Astrocyte (in vitro differentiated cells and primary cell): Measurements from ENCODE around the gene HERPUD1. TPM values are rescaled to one million over a fixed set of nuclear protein-coding genes. Genes with fewer than 3 reads are reported as not detected.

Experiments used
- DNase-seq: peaks from one replicate; pipeline ENCODE4 v3.0.0-alpha.2; 2010; ENCODE audit warnings: low read depth
- FAIRE-seq: peaks from 2 replicates; lab custom pipeline; 2011; peaks lifted over from hg19 to GRCh38; lab: Jason Lieb, UNC
- H2AFZ ChIP-seq: 2 replicates; pipeline ENCODE4 v1.6.0; 2012; ENCODE audit warnings: low read depth, low read length, inconsistent platforms
- H3K27ac ChIP-seq: 2 replicates; pipeline ENCODE4 v1.5.1; 2011; ENCODE audit warnings: low read depth, low read length, inconsistent platforms
- H3K27me3 ChIP-seq: 2 replicates; pipeline ENCODE4 v1.6.0; 2011; ENCODE audit warnings: low read length, inconsistent platforms; ENCODE audit not compliant: insufficient read depth
- H3K36me3 ChIP-seq: 2 replicates; pipeline ENCODE4 v1.5.1; 2011; ENCODE audit warnings: low read length, inconsistent platforms; ENCODE audit not compliant: insufficient read depth
- H3K4me1 ChIP-seq: 2 replicates; pipeline ENCODE4 v1.5.1; 2011; ENCODE audit warnings: low read length, inconsistent platforms; ENCODE audit not compliant: insufficient read depth
- H3K4me2 ChIP-seq: 2 replicates; pipeline ENCODE4 v1.6.0; 2012; ENCODE audit warnings: low read length, inconsistent platforms
- H3K4me3 ChIP-seq: 2 replicates; pipeline ENCODE4 v1.5.1; 2011; ENCODE audit warnings: low read depth, mild to moderate bottlenecking, low read length, inconsistent platforms; ENCODE audit not compliant: insufficient read depth
- H3K79me2 ChIP-seq: 2 replicates; pipeline ENCODE4 v1.6.0; 2012; ENCODE audit warnings: mild to moderate bottlenecking, low read length, inconsistent platforms; ENCODE audit not compliant: insufficient read depth
- H3K9ac ChIP-seq: 2 replicates; pipeline ENCODE4 v1.6.0; 2012; ENCODE audit warnings: mild to moderate bottlenecking, low read length, inconsistent platforms
- H3K9me3 ChIP-seq: 2 replicates; pipeline ENCODE4 v1.5.1; 2012; ENCODE audit warnings: low read depth, mild to moderate bottlenecking, low read length, inconsistent platforms; ENCODE audit not compliant: insufficient read depth
- H4K20me1 ChIP-seq: 2 replicates; pipeline ENCODE4 v1.6.0; 2012; ENCODE audit warnings: low read length, inconsistent platforms; ENCODE audit not compliant: insufficient read depth
- H3K27ac Mint-ChIP-seq: one replicate; pipeline ENCODE4 v1.8.0; 2021; ENCODE audit warnings: mild to moderate bottlenecking, mixed read lengths; ENCODE audit not compliant: unreplicated experiment
- H3K27me3 Mint-ChIP-seq: one replicate; pipeline ENCODE4 v1.8.0; 2021; ENCODE audit warnings: low read depth, mixed read lengths; ENCODE audit not compliant: unreplicated experiment
- H3K36me3 Mint-ChIP-seq: one replicate; pipeline ENCODE4 v1.8.0; 2021; ENCODE audit warnings: low read depth, mixed read lengths; ENCODE audit not compliant: unreplicated experiment
- H3K4me1 Mint-ChIP-seq: one replicate; pipeline ENCODE4 v1.8.0; 2021; ENCODE audit warnings: low read depth, mixed read lengths; ENCODE audit not compliant: unreplicated experiment
- H3K4me3 Mint-ChIP-seq: one replicate; pipeline ENCODE4 v1.8.0; 2021; ENCODE audit warnings: mild to moderate bottlenecking, moderate library complexity, mixed read lengths; ENCODE audit not compliant: unreplicated experiment
- H3K9me3 Mint-ChIP-seq: one replicate; pipeline ENCODE4 v1.8.0; 2021; ENCODE audit warnings: mild to moderate bottlenecking, mixed read lengths; ENCODE audit not compliant: unreplicated experiment
- EZH2 ChIP-seq: IDR thresholded peaks from 2 replicates; pipeline ENCODE4 v1.6.1; 2012; ENCODE audit warnings: mild to moderate bottlenecking, low read length, inconsistent platforms; ENCODE audit not compliant: insufficient read depth
- total RNA-seq: library from RNA; stranded (reverse); gene quantifications from 2 replicates; pipeline ENCODE4 v1.2.1, GENCODE V29; 2021
- TF ChIP-seq, protein P1 (sequence below): IDR thresholded peaks from 2 replicates; pipeline ENCODE4 v1.5.1; 2011; ENCODE audit warnings: low read depth, mild to moderate bottlenecking, inconsistent platforms, low read length, moderate library complexity; ENCODE audit not compliant: insufficient read depth

HERPUD1 gene
- total RNA-seq, 1 donor from 2014 or later = 234 TPM

DNA sequence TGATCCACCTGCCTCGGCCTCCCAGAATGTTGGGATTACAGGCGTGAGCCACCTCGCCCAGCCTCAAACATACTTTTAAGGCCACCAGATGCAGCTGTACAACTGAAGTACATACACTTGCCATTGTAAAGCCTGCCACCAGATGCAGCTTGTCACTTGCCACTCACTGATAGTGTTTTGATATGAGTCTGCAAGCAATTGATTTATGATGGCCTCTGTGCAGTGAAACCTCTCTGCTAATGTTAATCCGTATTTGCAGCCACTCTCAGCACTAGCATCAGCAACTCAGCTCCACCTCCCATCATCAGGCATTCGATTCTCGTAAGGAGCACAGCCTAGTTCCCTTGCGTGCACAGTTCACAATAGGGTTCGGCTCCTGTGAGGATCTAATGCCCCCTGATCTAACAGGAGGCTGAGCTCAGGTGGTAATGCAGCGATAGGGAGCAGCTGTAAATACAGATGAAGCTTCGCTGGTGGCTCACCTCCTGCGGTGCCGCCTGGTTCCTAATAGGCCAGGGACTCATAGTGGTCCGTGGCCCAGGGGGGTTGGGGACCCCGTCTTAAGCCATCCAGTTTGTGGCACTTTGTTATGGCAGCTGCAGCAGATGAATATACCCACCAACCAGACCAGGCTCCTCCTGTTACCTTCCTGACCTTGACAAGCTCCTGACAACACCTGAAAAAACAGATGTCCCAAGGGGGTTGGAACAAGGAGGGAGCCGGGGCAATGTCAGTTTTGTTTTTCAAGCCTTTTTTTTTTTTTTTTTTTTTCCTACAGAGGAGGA is 1.3 kb upstream of the HERPUD1 start:
- H3K27ac Mint-ChIP-seq = peak overlapping the region; percentile 84
- Histone ChIP-seq H3K27ac (no peak overlapping the region), H3K9me3 (no peaks in the 10 kb centered on the region), H3K36me3 (peaks cover 15% of the 10 kb centered on the region), H3K4me1 (peaks cover 10% of the 10 kb centered on the region), H4K20me1 (peaks cover 34% of the 10 kb centered on the region), H3K4me2 (peak overlapping the region; percentile 82), H3K9ac (peak overlapping the region; percentile 97), H3K4me3 (no peak overlapping the region), H2AFZ (peak overlapping the region; percentile 27), H3K79me2 (peaks cover 38% of the 10 kb centered on the region), H3K27me3 (no peaks in the 10 kb centered on the region)
- DNase-seq (no peak), FAIRE-seq (no peak)
- peaks cover 11% of the 10 kb centered on the region for H3K36me3 Mint-ChIP-seq
- H3K4me3 Mint-ChIP-seq = peak overlapping the region; percentile 64
- TF ChIP-seq, protein P1, sequence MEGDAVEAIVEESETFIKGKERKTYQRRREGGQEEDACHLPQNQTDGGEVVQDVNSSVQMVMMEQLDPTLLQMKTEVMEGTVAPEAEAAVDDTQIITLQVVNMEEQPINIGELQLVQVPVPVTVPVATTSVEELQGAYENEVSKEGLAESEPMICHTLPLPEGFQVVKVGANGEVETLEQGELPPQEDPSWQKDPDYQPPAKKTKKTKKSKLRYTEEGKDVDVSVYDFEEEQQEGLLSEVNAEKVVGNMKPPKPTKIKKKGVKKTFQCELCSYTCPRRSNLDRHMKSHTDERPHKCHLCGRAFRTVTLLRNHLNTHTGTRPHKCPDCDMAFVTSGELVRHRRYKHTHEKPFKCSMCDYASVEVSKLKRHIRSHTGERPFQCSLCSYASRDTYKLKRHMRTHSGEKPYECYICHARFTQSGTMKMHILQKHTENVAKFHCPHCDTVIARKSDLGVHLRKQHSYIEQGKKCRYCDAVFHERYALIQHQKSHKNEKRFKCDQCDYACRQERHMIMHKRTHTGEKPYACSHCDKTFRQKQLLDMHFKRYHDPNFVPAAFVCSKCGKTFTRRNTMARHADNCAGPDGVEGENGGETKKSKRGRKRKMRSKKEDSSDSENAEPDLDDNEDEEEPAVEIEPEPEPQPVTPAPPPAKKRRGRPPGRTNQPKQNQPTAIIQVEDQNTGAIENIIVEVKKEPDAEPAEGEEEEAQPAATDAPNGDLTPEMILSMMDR = no peak
- no peak for TF ChIP-seq EZH2
- H3K9me3 Mint-ChIP-seq = no peaks in the 10 kb centered on the region
- peaks cover 2% of the 10 kb centered on the region for H3K27me3 Mint-ChIP-seq
- H3K4me1 Mint-ChIP-seq = peaks cover 9% of the 10 kb centered on the region

DNA sequence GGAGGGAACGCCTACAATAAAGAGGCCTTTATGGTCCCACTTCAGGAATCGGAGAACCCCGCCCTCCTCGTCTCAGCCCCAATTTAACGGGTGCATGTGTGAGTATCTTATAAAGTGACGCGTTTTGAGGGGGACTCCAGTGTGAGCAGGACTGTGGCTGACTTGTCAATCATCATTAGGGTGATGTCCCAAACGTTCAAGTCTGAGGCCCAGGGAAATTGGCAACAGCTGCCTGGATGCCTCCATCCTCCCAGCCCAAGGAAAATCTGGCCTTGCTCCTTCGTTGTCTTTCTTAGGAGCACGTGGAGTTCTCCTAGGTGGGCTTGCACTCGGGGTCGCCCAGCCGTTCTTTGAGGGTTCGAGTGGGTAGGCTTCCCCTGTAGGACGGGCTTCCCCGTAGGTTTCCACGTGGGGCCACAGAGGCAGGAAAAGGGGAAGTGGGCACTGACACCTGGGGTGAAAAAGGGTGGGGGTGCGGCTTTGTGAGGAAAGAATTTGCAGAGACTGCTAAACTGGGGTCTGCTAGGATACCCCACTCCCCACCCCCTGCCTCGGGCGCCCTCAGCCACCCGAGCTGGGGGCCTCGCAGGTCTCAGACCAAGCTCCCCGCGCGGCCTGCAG is 561 bp upstream of the HERPUD1 start:
- no peaks in the 10 kb centered on the region for H3K9me3 Mint-ChIP-seq
- Histone ChIP-seq H3K9me3 (no peaks in the 10 kb centered on the region), H4K20me1 (peaks cover 41% of the 10 kb centered on the region), H3K27ac (peak overlapping the region; percentile 91), H3K4me1 (peaks cover 10% of the 10 kb centered on the region), H3K36me3 (peaks cover 22% of the 10 kb centered on the region), H3K79me2 (peaks cover 45% of the 10 kb centered on the region), H3K9ac (peak overlapping the region; percentile 97), H3K4me3 (peak overlapping the region; percentile 85), H3K27me3 (no peaks in the 10 kb centered on the region), H3K4me2 (peak overlapping the region; percentile 82), H2AFZ (peak overlapping the region; percentile 76)
- peak overlapping the region; percentile 64 for H3K4me3 Mint-ChIP-seq
- H3K27ac Mint-ChIP-seq = peak overlapping the region; percentile 84
- no peak for TF ChIP-seq EZH2
- TF ChIP-seq, protein P1 = no peak
- peaks cover 14% of the 10 kb centered on the region for H3K4me1 Mint-ChIP-seq
- no peak for DNase-seq
- H3K27me3 Mint-ChIP-seq = no peaks in the 10 kb centered on the region
- peaks cover 11% of the 10 kb centered on the region for H3K36me3 Mint-ChIP-seq
- FAIRE-seq = no peak
